Measurements from ENCODE around the gene TACR2. TPM values are rescaled to one million over a fixed set of nuclear protein-coding genes. Genes with fewer than 3 reads are reported as not detected.

The TACR2 gene
- total and polyA plus RNA-seq, 2 of the 13 experiments (the other 11 are each of a cell fraction or from before 2014, with no cell fraction given) = 0.04 TPM; not detected in 1

DNA sequence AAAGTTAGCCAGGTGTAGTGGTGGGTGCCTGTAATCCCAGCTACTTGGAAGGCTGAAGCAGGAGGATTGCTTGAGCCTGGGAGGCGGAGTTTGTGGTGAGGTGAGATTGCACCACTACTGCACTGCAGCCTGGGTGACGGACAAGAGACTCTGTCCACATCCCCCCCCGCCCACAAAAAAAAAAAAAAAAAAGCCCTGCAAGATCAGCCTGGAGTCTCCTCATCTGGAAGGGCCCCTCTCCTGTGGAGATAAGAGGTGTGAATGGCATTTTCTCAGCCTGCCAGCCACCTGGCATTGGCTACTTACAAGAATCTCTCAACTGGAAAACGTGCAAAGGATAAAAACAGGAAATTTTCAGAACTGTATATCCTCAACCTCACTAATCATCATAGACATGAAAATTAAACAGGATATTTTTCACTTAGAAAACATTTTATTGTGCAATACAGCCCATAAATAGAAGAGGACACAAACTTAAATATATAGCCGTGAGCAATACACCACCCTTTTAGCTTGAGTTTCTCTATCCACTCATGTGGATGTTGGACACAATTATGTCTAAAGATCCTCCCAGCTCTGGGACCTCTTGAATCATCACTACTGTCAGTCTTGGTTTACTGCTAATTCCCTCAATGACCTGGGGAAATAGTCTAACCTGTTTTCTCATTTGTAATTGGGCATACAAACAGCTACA is 23.2 kb upstream of the TACR2 start:
- Histone ChIP-seq H3K4me1 (ENCODE audit: insufficient read depth, low read length) (peaks cover 26% of the 10 kb centered on the region), H3K79me2 (ENCODE audit: insufficient read depth, low read length) (no peaks in the 10 kb centered on the region), H4K20me1 (ENCODE audit: insufficient read depth, low read length) (no peaks in the 10 kb centered on the region), H3K27me3 (ENCODE audit: control insufficient read depth in 1 of 2, insufficient read depth in 2 of 2, low read length in 2 of 2) (peaks cover 0 to 15% of the 10 kb centered on the region in 2 experiments; a peak in 1 of 5 replicates), H3K9me3 (ENCODE audit: low read length) (no peaks in the 10 kb centered on the region), H3K36me3 (replicated peaks in 1 of 2; ENCODE audit: control insufficient read depth in 1 of 2, insufficient read depth in 2 of 2, low read length in 2 of 2) (no peaks in the 10 kb centered on the region), H3K9ac (ENCODE audit: insufficient read depth, low read depth, low read length) (no peak overlapping the region), H3K27ac (ENCODE audit: extremely low read length, insufficient read depth, low read length) (no peak overlapping the region), H2AFZ (ENCODE audit: low read length) (no peak overlapping the region), H3K4me3 (replicated peaks in 1 of 3; ENCODE audit: insufficient read depth in 1 of 3, low read depth in 2 of 3, low read length in 3 of 3) (no peak overlapping the region), H3K4me2 (ENCODE audit: low read depth, low read length) (no peak overlapping the region)
- ChIA-PET POLR2A (interaction anchor here (0.6 kb wide), 1 partner anchor 612 kb away, joined by 4 read pairs; the partner anchor contains the start of gene STOX1), CTCF (ENCODE audit: low intra/inter-chr PET ratio, low total read pairs) (no interaction called here)
- DNase-seq (ENCODE audit: low spot score) = peak; percentile 52
- intact Hi-C loops (cut with micrococcal nuclease; ENCODE audit: unreplicated experiment) (no loop called here), in situ Hi-C loops (cut with HindIII; ENCODE audit: extremely low pct_ligation_motif_present, low pct_unique_long_range_greater_than_20kb) (no loop called here)
- TF ChIP-seq ZNF225 (CRISPR knock-in tag; IDR thresholded peaks at IDR 0.05) = no peak
- no peak for TF ChIP-seq ZNF33B (CRISPR knock-in tag; IDR thresholded peaks at IDR 0.05)
- TF ChIP-seq RARG (CRISPR knock-in tag; IDR thresholded peaks at IDR 0.05; ENCODE audit: low read depth) = no peak
- TF ChIP-seq, protein P1, sequence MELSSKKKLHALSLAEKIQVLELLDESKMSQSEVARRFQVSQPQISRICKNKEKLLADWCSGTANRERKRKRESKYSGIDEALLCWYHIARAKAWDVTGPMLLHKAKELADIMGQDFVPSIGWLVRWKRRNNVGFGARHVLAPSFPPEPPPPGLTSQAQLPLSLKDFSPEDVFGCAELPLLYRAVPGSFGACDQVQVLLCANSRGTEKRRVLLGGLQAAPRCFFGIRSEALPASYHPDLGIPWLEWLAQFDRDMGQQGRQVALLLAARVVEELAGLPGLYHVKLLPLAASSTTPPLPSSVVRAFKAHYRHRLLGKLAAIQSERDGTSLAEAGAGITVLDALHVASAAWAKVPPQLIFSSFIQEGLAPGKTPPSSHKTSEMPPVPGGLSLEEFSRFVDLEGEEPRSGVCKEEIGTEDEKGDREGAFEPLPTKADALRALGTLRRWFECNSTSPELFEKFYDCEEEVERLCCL (CRISPR knock-in tag; IDR thresholded peaks at IDR 0.05; ENCODE audit: borderline replicate concordance) = no peak
- no peak for TF ChIP-seq CREB1 (IDR thresholded peaks at IDR 0.05)
- no peak for TF ChIP-seq CREB1 (CRISPR knock-in tag; IDR thresholded peaks at IDR 0.05)
- TF ChIP-seq, protein P2, sequence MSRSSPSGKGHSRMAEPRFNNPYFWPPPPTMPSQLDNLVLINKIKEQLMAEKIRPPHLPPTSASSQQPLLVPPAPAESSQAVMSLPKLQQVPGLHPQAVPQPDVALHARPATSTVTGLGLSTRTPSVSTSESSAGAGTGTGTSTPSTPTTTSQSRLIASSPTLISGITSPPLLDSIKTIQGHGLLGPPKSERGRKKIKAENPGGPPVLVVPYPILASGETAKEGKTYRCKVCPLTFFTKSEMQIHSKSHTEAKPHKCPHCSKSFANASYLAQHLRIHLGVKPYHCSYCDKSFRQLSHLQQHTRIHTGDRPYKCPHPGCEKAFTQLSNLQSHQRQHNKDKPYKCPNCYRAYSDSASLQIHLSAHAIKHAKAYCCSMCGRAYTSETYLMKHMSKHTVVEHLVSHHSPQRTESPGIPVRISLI (CRISPR knock-in tag; IDR thresholded peaks at IDR 0.05; ENCODE audit: borderline replicate concordance) = peak; percentile 56; the same call in 1 of the 2 replicates
- no peak for TF ChIP-seq ZNF777 (CRISPR knock-in tag; IDR thresholded peaks at IDR 0.05)
- TF ChIP-seq, protein P3, sequence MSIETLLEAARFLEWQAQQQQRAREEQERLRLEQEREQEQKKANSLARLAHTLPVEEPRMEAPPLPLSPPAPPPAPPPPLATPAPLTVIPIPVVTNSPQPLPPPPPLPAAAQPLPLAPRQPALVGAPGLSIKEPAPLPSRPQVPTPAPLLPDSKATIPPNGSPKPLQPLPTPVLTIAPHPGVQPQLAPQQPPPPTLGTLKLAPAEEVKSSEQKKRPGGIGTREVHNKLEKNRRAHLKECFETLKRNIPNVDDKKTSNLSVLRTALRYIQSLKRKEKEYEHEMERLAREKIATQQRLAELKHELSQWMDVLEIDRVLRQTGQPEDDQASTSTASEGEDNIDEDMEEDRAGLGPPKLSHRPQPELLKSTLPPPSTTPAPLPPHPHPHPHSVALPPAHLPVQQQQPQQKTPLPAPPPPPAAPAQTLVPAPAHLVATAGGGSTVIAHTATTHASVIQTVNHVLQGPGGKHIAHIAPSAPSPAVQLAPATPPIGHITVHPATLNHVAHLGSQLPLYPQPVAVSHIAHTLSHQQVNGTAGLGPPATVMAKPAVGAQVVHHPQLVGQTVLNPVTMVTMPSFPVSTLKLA (IDR thresholded peaks at IDR 0.05) = no peak
- peak; percentile 44; the same call in 1 of the 2 replicates for TF ChIP-seq CEBPB (IDR thresholded peaks at IDR 0.05; ENCODE audit: borderline replicate concordance, low read depth, low read length)
- no peak for TF ChIP-seq HNF4A (CRISPR knock-in tag; IDR thresholded peaks at IDR 0.05)
- no TSS peak for BruUV-seq (replicated peaks)
- peak; percentile 66 for ATAC-seq
- FAIRE-seq = no peak
- WGBS (ENCODE audit: low lambda C conversion rate) = 1% methylated on average over 5 of the region's 5 CpGs

All from HepG2 (cell line).